Mesothelial cell of epicardium (in vitro differentiated cells): ENCODE data around the gene PELI3. TPM values are rescaled to one million over a fixed set of nuclear protein-coding genes. Genes with fewer than 3 reads are reported as not detected.
A peak's percentile ranks its signal among the peaks of the same experiment; 100 is the strongest.

Experiments used
- DNase-seq, 2 experiments: peaks; one replicate each; pipeline ENCODE4 v3.0.0; 2021; ENCODE audit warnings: low spot score in 2 of 2; ENCODE audit not compliant: unreplicated experiment in 2 of 2
- H3K27ac Mint-ChIP-seq: 2 replicates; pipeline ENCODE4 v1.8.0; 2021; ENCODE audit warnings: mixed read lengths
- H3K27me3 Mint-ChIP-seq: 2 replicates; pipeline ENCODE4 v1.8.0; 2021; ENCODE audit warnings: low read depth, mixed read lengths
- H3K36me3 Mint-ChIP-seq: 2 replicates; pipeline ENCODE4 v1.8.0; 2021; ENCODE audit warnings: mixed read lengths
- H3K4me1 Mint-ChIP-seq: 2 replicates; pipeline ENCODE4 v1.8.0; 2021; ENCODE audit warnings: mixed read lengths
- H3K4me3 Mint-ChIP-seq: 2 replicates; pipeline ENCODE4 v1.8.0; 2021; ENCODE audit warnings: mild to moderate bottlenecking, moderate library complexity, mixed read lengths
- H3K9me3 Mint-ChIP-seq: 2 replicates; pipeline ENCODE4 v1.8.0; 2021; ENCODE audit warnings: mixed read lengths
- CTCF ChIP-seq: fragments of 200-600 bp; sonication (generic); IDR thresholded peaks from one replicate; pipeline ENCODE4 v1.5.0; 2021; ENCODE audit warnings: antibody characterized with exemption; ENCODE audit not compliant: unreplicated experiment
- total RNA-seq: library from RNA; stranded (reverse); gene quantifications from 3 replicates; pipeline ENCODE4 v1.2.1, GENCODE V29; 2021

Gene PELI3
- total RNA-seq, 1 donor from 2014 or later: 17.3 TPM

GRCh38 chr11:66491315-66491935 lies 24.7 kb downstream of the PELI3 start:
- H3K27ac Mint-ChIP-seq: no peak overlapping the region
- no peaks in the 10 kb centered on the region for H3K4me1 Mint-ChIP-seq
- peaks cover 9% of the 10 kb centered on the region for H3K36me3 Mint-ChIP-seq
- no peaks in the 10 kb centered on the region for H3K27me3 Mint-ChIP-seq
- DNase-seq: no peak
- H3K9me3 Mint-ChIP-seq: no peaks in the 10 kb centered on the region
- TF ChIP-seq CTCF: peak; percentile 34
- H3K4me3 Mint-ChIP-seq: no peak overlapping the region

DNA sequence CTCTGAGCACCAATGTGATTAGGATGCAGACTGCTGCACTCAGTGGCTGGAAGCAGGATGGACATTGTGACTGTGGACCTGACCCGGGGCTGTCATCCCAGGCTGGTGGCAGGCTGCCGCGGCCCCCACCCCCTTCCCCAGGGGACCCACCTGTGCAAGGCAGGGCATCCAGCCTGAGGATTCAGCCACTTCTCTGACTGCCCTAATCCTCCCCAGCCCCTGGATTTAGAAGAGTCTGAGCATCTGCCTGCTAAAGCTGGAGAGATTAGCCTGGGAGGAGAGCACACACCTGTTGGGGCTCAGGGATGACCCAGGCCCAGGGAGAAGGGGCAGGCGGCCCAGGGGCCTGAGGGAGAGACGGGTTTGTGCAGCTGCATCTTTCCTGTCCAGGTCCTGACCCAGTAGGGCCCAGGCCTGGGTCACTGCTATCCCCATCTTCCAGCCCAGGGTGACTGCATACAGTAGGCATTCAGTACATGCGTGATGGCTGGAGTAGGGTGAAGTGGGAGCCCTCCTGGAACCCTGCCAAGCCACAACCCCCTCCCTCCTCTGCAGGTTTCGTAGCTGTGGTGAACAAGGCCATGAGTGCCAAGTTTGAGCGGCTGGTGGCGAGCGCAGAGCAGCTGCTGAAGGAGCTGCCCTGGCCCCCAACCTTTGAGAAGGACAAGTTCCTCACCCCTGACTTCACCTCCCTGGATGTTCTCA lies 25.6 kb downstream of the PELI3 start:
- Mint-ChIP-seq H3K4me1 (no peaks in the 10 kb centered on the region), H3K9me3 (no peaks in the 10 kb centered on the region), H3K36me3 (peaks cover 14% of the 10 kb centered on the region), H3K27ac (no peak overlapping the region), H3K27me3 (no peaks in the 10 kb centered on the region), H3K4me3 (no peak overlapping the region)
- no peak for DNase-seq
- no peak for TF ChIP-seq CTCF

- no peaks in the 10 kb centered on the region for H3K9me3 Mint-ChIP-seq
- H3K27ac Mint-ChIP-seq: no peak overlapping the region
Measured at GRCh38 chr11:66493130-66493529, 26.4 kb downstream of the PELI3 start.

DNA sequence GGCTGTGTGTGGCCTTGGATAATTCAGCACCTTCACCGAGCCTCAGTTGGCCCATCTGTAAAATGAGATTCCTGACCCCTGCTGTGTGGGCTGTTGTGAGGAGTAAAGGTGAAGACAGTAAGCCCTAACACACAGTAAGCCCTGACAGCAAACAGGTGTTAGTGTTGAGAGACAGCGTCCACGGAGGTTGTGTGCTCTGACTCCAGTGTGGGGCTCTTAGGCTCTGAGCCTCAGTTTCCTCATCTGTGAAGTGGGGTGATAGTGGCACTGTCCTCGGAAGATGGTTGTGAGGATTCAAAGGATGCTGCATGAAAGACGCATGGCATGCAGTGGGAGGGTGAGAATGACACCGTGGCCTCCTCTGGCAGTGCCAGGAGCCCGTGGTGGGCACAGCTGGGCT lies 27.8 kb downstream of the PELI3 start:
- no peaks in the 10 kb centered on the region for H3K4me1 Mint-ChIP-seq
- no peak for DNase-seq
- TF ChIP-seq CTCF: no peak

More at GRCh38 chr11:66493130-66493529, 26.4 kb downstream of the PELI3 start:
- H3K4me1 Mint-ChIP-seq: no peaks in the 10 kb centered on the region
- H3K36me3 Mint-ChIP-seq: peaks cover 11% of the 10 kb centered on the region
- no peaks in the 10 kb centered on the region for H3K27me3 Mint-ChIP-seq
- DNase-seq: no peak
- no peak overlapping the region for H3K4me3 Mint-ChIP-seq
- TF ChIP-seq CTCF: no peak

GRCh38 chr11:66494935-66495334 lies 28.2 kb downstream of the PELI3 start:
- Mint-ChIP-seq H3K4me1 (no peaks in the 10 kb centered on the region), H3K4me3 (no peak overlapping the region), H3K27me3 (no peaks in the 10 kb centered on the region), H3K9me3 (no peaks in the 10 kb centered on the region), H3K27ac (no peak overlapping the region), H3K36me3 (peaks cover 10% of the 10 kb centered on the region)
- DNase-seq: no peak
- TF ChIP-seq CTCF: no peak

More for the DNA sequence above, 27.8 kb downstream of the PELI3 start:
- H3K9me3 Mint-ChIP-seq: no peaks in the 10 kb centered on the region
- H3K27ac Mint-ChIP-seq: no peak overlapping the region
- H3K36me3 Mint-ChIP-seq: peaks cover 9% of the 10 kb centered on the region
- no peaks in the 10 kb centered on the region for H3K27me3 Mint-ChIP-seq
- H3K4me3 Mint-ChIP-seq: no peak overlapping the region
